PFSK-1 (cell line): ENCODE measurements around the gene ORMDL3.

Experiments used
- FOXP2 ChIP-seq: optimal IDR thresholded peaks from 2 replicates; pipeline ENCODE3; 2011; ENCODE audit warnings: borderline replicate concordance, control low read depth, inconsistent platforms; ENCODE audit not compliant: insufficient read depth; ENCODE audit errors: extremely low read length, extremely low read depth
- POLR2AphosphoS5 ChIP-seq: IDR thresholded peaks from 2 replicates; pipeline ENCODE4 v1.6.1; 2012; ENCODE audit warnings: low read depth, mild to moderate bottlenecking, control low read depth, low read length, moderate library complexity
- SIN3A ChIP-seq: IDR thresholded peaks from 2 replicates; pipeline ENCODE4 v1.6.1; 2012; ENCODE audit warnings: mild to moderate bottlenecking, low read length, moderate library complexity, borderline replicate concordance; ENCODE audit not compliant: insufficient read depth
- TAF1 ChIP-seq: IDR thresholded peaks from 2 replicates; pipeline ENCODE4 v1.6.1; 2012; ENCODE audit warnings: low read length, control low read depth, borderline replicate concordance; ENCODE audit not compliant: insufficient read depth
- TF ChIP-seq, protein P1 (sequence below), 2 experiments: IDR thresholded peaks; 2 replicates each; pipeline versions ENCODE4 v1.6.1 to v1.8.0; 2011 to 2012; ENCODE audit warnings: low read depth in 2 of 2, low read length in 2 of 2, control low read depth in 1 of 2, inconsistent platforms in 1 of 2, mild to moderate bottlenecking in 1 of 2, moderate library complexity in 1 of 2; ENCODE audit not compliant: insufficient read depth in 1 of 2

Gene ORMDL3

DNA sequence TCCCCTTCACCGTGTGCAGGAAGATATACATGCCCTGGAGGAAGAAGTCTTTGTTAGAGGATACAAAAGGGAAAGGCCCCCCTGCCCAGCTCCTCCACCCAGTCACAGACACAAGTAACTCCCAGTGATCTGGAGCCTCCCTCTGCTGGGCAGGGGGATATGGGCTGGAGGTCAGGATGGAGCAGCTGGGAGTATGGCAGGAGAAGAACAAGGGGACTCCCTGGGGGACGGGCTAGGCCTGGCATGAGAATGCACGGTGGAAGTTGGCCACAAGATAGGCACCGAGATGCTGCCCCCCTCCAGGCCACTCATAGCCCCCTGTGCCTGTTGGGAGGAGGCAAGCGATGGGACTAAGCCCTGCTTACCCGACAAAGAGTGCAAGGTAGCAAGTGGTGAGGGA, 4.2 kb downstream of the ORMDL3 start:
- TF ChIP-seq, protein P1, sequence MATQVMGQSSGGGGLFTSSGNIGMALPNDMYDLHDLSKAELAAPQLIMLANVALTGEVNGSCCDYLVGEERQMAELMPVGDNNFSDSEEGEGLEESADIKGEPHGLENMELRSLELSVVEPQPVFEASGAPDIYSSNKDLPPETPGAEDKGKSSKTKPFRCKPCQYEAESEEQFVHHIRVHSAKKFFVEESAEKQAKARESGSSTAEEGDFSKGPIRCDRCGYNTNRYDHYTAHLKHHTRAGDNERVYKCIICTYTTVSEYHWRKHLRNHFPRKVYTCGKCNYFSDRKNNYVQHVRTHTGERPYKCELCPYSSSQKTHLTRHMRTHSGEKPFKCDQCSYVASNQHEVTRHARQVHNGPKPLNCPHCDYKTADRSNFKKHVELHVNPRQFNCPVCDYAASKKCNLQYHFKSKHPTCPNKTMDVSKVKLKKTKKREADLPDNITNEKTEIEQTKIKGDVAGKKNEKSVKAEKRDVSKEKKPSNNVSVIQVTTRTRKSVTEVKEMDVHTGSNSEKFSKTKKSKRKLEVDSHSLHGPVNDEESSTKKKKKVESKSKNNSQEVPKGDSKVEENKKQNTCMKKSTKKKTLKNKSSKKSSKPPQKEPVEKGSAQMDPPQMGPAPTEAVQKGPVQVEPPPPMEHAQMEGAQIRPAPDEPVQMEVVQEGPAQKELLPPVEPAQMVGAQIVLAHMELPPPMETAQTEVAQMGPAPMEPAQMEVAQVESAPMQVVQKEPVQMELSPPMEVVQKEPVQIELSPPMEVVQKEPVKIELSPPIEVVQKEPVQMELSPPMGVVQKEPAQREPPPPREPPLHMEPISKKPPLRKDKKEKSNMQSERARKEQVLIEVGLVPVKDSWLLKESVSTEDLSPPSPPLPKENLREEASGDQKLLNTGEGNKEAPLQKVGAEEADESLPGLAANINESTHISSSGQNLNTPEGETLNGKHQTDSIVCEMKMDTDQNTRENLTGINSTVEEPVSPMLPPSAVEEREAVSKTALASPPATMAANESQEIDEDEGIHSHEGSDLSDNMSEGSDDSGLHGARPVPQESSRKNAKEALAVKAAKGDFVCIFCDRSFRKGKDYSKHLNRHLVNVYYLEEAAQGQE (IDR thresholded peaks at IDR 0.05; ENCODE audit: insufficient read depth in 1 of 2, low read depth in 2 of 2, low read length in 2 of 2): no peak
- no peak for TF ChIP-seq TAF1
- TF ChIP-seq FOXP2: no peak
- no peak for TF ChIP-seq SIN3A
- TF ChIP-seq POLR2AphosphoS5: no peak

DNA sequence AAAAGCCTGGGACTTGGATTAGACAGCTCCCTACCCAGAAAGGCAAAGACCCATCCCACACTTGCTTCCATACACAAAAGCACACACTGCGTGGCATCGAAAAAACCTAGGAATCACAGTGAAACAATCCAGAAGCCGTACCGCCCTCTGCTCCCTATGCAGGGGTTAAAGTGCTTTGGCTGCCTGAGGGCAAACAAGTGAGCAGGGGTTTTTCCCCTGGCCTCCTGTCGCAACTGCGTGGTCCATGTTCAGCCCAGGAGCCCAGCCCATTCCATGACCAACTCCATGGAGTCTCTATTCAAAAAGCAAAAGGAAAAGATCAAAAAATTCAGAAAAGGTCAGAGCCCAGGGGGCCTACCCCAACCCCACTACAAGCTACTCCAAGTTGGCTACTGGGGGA, 5.4 kb downstream of the ORMDL3 start:
- TF ChIP-seq TAF1: no peak
- TF ChIP-seq SIN3A: no peak
- TF ChIP-seq, protein P1 (IDR thresholded peaks at IDR 0.05; ENCODE audit: insufficient read depth in 1 of 2, low read depth in 2 of 2, low read length in 2 of 2): no peak
- no peak for TF ChIP-seq POLR2AphosphoS5
- no peak for TF ChIP-seq FOXP2

DNA sequence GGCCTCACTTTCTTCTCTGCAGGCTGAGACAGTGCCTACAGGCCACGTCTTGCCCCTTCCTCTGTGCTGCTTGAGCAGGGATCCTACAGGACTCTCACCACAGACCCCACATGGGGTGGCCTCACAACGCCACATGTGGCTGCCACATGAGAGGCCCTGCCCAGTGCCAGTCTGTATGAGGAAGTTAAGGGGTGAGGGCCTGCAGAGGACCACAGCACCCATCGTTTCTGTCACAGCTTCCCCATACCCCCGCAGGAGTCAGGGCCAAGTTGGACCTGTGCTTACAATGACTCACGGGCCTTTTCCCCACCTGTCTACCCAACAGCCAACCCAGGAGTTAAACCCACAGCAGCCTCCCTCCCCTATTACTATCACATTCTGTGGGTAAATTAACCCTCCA, 6.1 kb downstream of the ORMDL3 start:
- no peak for TF ChIP-seq FOXP2

DNA sequence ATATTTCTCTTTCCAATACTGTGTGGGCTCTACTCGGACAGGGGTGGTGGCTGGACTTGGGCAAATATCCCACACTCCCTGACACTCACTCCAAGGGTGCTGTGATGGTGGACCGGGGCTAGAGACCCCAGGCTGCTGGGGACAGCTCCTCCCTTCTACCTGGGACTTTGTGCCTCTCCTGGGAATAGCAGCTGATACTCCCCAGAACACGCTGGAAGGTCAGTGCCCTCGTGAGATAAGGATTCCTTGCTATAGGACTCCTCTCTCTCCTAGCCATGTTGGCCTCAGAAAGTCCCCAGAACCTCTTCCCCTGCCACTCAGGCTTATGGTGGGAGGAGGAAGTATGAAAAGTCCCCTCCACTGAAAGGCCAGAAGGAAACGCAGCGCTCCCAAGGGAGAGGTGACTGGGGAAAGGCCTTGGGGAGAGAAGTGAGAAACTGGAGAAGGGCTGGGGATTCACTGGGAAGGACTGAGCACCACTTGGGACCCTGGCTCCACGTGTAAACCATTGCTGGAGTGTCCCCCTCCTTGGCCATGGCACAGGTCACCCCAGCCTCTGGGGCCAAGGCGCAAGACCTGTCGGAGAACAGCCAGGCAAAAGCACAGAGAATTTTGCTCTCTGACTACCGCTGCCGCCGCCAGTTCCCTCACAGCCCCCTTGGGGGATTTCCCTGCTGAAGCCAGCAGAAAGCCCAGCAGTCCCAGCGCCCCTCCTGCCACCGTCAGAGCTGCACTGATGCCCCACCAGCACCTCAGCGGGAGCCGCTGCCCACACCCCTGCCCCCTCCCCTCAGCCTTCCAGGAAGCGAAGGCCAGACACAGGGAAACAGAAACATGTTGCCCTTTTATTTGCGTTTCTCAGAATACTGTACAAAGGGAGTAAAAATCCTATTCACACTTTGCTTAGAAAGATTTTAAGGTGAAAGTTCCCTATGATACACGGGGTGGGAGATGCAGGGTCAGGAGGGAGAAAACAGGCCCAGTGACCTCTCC, 6.9 kb downstream of the ORMDL3 start:
- TF ChIP-seq POLR2AphosphoS5 (no peak), FOXP2 (no peak), SIN3A (no peak), TAF1 (no peak)
- TF ChIP-seq, protein P1 (IDR thresholded peaks at IDR 0.05; ENCODE audit: insufficient read depth in 1 of 2, low read depth in 2 of 2, low read length in 2 of 2): no peak

DNA sequence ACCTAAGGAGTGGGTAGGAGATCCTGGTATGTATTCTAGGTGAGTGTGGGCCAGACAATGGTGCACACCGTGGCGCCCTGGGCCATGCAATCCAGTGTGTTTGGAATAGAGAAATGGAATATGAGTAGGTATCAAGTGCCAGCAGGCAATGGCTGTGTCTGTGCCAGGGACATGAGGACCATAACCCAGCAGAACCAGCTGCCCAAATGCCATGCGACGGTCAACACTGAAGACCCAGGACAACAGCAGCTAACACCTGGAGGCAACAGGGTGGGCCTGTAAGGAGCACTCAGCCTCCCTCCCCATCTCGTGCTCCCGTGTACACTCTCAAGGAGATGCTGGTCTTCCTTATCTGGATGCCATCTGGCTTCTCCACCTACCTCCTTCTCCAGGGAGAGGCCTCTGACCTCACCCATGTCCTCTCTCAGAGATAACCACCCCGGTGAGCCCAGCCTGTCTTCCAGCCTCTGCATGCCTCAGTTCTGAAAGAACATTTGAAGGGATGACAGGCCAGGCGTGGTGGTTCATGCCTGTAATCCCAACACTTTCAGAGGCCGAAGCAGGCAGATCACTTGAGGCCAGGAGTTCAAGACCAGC, 8.2 kb downstream of the ORMDL3 start:
- TF ChIP-seq SIN3A (no peak), POLR2AphosphoS5 (no peak), TAF1 (no peak), FOXP2 (no peak)
- TF ChIP-seq, protein P1 (IDR thresholded peaks at IDR 0.05; ENCODE audit: insufficient read depth in 1 of 2, low read depth in 2 of 2, low read length in 2 of 2): no peak
